Astrocyte (in vitro differentiated cells and primary cell): ENCODE data around the gene DIAPH3. TPM values are rescaled to one million over a fixed set of nuclear protein-coding genes. Genes with fewer than 3 reads are reported as not detected.

ENCODE experiments used
- DNase-seq: peaks from one replicate; pipeline ENCODE4 v3.0.0-alpha.2; 2010; ENCODE audit warnings: low read depth
- FAIRE-seq: peaks from 2 replicates; lab custom pipeline; 2011; peaks lifted over from hg19 to GRCh38; lab: Jason Lieb, UNC
- H2AFZ ChIP-seq: 2 replicates; pipeline ENCODE4 v1.6.0; 2012; ENCODE audit warnings: low read depth, low read length, inconsistent platforms
- H3K27ac ChIP-seq: 2 replicates; pipeline ENCODE4 v1.5.1; 2011; ENCODE audit warnings: low read depth, low read length, inconsistent platforms
- H3K27me3 ChIP-seq: 2 replicates; pipeline ENCODE4 v1.6.0; 2011; ENCODE audit warnings: low read length, inconsistent platforms; ENCODE audit not compliant: insufficient read depth
- H3K36me3 ChIP-seq: 2 replicates; pipeline ENCODE4 v1.5.1; 2011; ENCODE audit warnings: low read length, inconsistent platforms; ENCODE audit not compliant: insufficient read depth
- H3K4me1 ChIP-seq: 2 replicates; pipeline ENCODE4 v1.5.1; 2011; ENCODE audit warnings: low read length, inconsistent platforms; ENCODE audit not compliant: insufficient read depth
- H3K4me2 ChIP-seq: 2 replicates; pipeline ENCODE4 v1.6.0; 2012; ENCODE audit warnings: low read length, inconsistent platforms
- H3K4me3 ChIP-seq: 2 replicates; pipeline ENCODE4 v1.5.1; 2011; ENCODE audit warnings: low read depth, mild to moderate bottlenecking, low read length, inconsistent platforms; ENCODE audit not compliant: insufficient read depth
- H3K79me2 ChIP-seq: 2 replicates; pipeline ENCODE4 v1.6.0; 2012; ENCODE audit warnings: mild to moderate bottlenecking, low read length, inconsistent platforms; ENCODE audit not compliant: insufficient read depth
- H3K9ac ChIP-seq: 2 replicates; pipeline ENCODE4 v1.6.0; 2012; ENCODE audit warnings: mild to moderate bottlenecking, low read length, inconsistent platforms
- H3K9me3 ChIP-seq: 2 replicates; pipeline ENCODE4 v1.5.1; 2012; ENCODE audit warnings: low read depth, mild to moderate bottlenecking, low read length, inconsistent platforms; ENCODE audit not compliant: insufficient read depth
- H4K20me1 ChIP-seq: 2 replicates; pipeline ENCODE4 v1.6.0; 2012; ENCODE audit warnings: low read length, inconsistent platforms; ENCODE audit not compliant: insufficient read depth
- H3K27ac Mint-ChIP-seq: one replicate; pipeline ENCODE4 v1.8.0; 2021; ENCODE audit warnings: mild to moderate bottlenecking, mixed read lengths; ENCODE audit not compliant: unreplicated experiment
- H3K27me3 Mint-ChIP-seq: one replicate; pipeline ENCODE4 v1.8.0; 2021; ENCODE audit warnings: low read depth, mixed read lengths; ENCODE audit not compliant: unreplicated experiment
- H3K36me3 Mint-ChIP-seq: one replicate; pipeline ENCODE4 v1.8.0; 2021; ENCODE audit warnings: low read depth, mixed read lengths; ENCODE audit not compliant: unreplicated experiment
- H3K4me1 Mint-ChIP-seq: one replicate; pipeline ENCODE4 v1.8.0; 2021; ENCODE audit warnings: low read depth, mixed read lengths; ENCODE audit not compliant: unreplicated experiment
- H3K4me3 Mint-ChIP-seq: one replicate; pipeline ENCODE4 v1.8.0; 2021; ENCODE audit warnings: mild to moderate bottlenecking, moderate library complexity, mixed read lengths; ENCODE audit not compliant: unreplicated experiment
- H3K9me3 Mint-ChIP-seq: one replicate; pipeline ENCODE4 v1.8.0; 2021; ENCODE audit warnings: mild to moderate bottlenecking, mixed read lengths; ENCODE audit not compliant: unreplicated experiment
- EZH2 ChIP-seq: IDR thresholded peaks from 2 replicates; pipeline ENCODE4 v1.6.1; 2012; ENCODE audit warnings: mild to moderate bottlenecking, low read length, inconsistent platforms; ENCODE audit not compliant: insufficient read depth
- total RNA-seq: library from RNA; stranded (reverse); gene quantifications from 2 replicates; pipeline ENCODE4 v1.2.1, GENCODE V29; 2021
- TF ChIP-seq, protein P1 (sequence below): IDR thresholded peaks from 2 replicates; pipeline ENCODE4 v1.5.1; 2011; ENCODE audit warnings: low read depth, mild to moderate bottlenecking, inconsistent platforms, low read length, moderate library complexity; ENCODE audit not compliant: insufficient read depth

Gene DIAPH3
- total RNA-seq, 1 donor from 2014 or later: 19.0 TPM

DNA sequence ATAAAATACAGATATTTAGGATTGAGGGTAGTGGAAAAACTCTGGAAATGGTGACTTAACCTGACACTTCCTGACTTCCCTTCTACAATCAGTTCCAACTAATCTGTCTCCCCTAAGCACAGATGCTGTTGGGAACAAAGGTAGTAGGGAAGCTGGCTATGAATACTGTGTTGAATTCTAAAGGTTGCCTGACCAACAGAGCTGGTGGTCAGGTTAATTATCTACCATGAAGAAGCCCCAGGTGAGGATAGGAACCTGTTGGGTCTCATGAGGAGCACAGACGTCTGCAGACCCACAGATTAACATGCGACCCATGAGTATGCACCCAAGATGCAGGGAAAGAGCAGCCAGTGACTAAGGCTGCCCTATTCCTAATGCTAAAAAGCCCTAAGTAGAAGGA is 172.3 kb downstream of the DIAPH3 start:
- no peak overlapping the region for H3K4me3 ChIP-seq
- H3K4me1 ChIP-seq: no peaks in the 10 kb centered on the region
- no peak overlapping the region for H3K9ac ChIP-seq
- Mint-ChIP-seq H3K4me1 (no peaks in the 10 kb centered on the region), H3K27me3 (no peaks in the 10 kb centered on the region), H3K27ac (no peak overlapping the region), H3K4me3 (no peak overlapping the region), H3K9me3 (no peaks in the 10 kb centered on the region), H3K36me3 (no peaks in the 10 kb centered on the region)
- DNase-seq: no peak
- H3K36me3 ChIP-seq: peaks cover 2% of the 10 kb centered on the region
- no peaks in the 10 kb centered on the region for H3K9me3 ChIP-seq
- no peak for FAIRE-seq
- H2AFZ ChIP-seq: no peak overlapping the region
- H4K20me1 ChIP-seq: no peaks in the 10 kb centered on the region
- no peaks in the 10 kb centered on the region for H3K27me3 ChIP-seq
- TF ChIP-seq, protein P1, sequence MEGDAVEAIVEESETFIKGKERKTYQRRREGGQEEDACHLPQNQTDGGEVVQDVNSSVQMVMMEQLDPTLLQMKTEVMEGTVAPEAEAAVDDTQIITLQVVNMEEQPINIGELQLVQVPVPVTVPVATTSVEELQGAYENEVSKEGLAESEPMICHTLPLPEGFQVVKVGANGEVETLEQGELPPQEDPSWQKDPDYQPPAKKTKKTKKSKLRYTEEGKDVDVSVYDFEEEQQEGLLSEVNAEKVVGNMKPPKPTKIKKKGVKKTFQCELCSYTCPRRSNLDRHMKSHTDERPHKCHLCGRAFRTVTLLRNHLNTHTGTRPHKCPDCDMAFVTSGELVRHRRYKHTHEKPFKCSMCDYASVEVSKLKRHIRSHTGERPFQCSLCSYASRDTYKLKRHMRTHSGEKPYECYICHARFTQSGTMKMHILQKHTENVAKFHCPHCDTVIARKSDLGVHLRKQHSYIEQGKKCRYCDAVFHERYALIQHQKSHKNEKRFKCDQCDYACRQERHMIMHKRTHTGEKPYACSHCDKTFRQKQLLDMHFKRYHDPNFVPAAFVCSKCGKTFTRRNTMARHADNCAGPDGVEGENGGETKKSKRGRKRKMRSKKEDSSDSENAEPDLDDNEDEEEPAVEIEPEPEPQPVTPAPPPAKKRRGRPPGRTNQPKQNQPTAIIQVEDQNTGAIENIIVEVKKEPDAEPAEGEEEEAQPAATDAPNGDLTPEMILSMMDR: no peak
- TF ChIP-seq EZH2: no peak
- H3K27ac ChIP-seq: no peak overlapping the region
- no peak overlapping the region for H3K4me2 ChIP-seq
- H3K79me2 ChIP-seq: no peaks in the 10 kb centered on the region

DNA sequence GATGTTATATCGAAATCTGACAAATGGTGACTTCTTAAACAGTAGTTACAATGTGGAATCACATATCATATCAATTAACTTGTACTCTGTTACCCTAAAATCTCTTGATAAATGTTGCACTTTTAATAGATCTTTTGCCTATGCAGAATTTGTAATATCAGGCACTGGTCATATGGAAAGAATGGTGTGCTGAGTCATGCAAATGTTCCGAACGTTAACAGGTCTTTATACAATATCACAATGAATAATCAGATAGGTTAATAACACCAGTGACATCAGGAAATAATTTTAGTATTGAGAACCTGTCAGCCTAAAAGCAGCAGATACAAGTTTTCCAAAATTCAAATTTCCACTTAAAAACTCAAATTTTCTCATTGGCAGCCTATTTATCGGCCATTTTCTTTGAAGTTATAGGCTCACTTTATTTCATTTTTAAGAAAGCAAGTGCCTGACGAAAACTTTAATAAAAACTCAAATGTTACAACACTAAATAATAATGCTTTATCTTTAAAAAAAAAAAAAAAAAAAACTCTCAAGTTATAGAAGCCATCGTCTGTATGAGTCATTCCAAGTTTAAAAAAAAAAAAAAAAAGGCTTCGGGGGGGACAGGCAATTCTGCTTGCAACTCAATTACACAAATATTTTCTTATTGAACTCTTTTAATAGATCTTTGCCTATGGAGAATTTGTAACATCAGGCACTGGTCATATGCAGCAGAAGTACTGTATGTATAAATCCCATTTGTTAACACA is 180.9 kb downstream of the DIAPH3 start:
- TF ChIP-seq, protein P1: no peak
- no peak for TF ChIP-seq EZH2
- DNase-seq: peak; percentile 40
- Mint-ChIP-seq H3K9me3 (no peaks in the 10 kb centered on the region), H3K36me3 (no peaks in the 10 kb centered on the region), H3K27me3 (no peaks in the 10 kb centered on the region), H3K4me3 (no peak overlapping the region), H3K4me1 (peaks cover 5% of the 10 kb centered on the region), H3K27ac (no peak overlapping the region)
- H4K20me1 ChIP-seq: no peaks in the 10 kb centered on the region
- no peak overlapping the region for H3K27ac ChIP-seq
- peak overlapping the region; percentile 48 for H3K4me2 ChIP-seq
- H3K36me3 ChIP-seq: no peaks in the 10 kb centered on the region
- H3K27me3 ChIP-seq: no peaks in the 10 kb centered on the region
- no peak overlapping the region for H2AFZ ChIP-seq
- FAIRE-seq: peak; percentile 23
- H3K9me3 ChIP-seq: no peaks in the 10 kb centered on the region
- H3K4me1 ChIP-seq: peaks cover 4% of the 10 kb centered on the region
- peak overlapping the region; percentile 4 for H3K9ac ChIP-seq
- no peak overlapping the region for H3K4me3 ChIP-seq
- no peaks in the 10 kb centered on the region for H3K79me2 ChIP-seq

DNA sequence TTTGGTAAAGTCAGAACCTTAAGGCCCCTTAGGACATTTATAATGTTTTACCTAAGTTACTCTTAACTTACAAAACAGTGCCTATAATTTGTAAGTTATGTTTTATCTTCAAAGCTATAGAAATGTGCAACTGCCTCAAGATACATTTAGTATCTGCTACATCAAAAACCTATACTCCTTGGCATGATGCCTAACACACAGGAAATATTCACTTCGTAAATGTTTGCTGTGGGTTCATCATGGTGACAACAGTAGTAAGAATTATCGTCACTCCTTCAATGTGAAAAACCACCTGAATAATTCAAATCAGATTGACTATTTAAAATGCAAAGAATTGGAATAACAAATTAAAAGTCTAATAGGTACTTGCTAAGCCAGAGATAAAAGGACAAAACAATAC is 184.1 kb downstream of the DIAPH3 start:
- Histone ChIP-seq H3K9me3 (no peaks in the 10 kb centered on the region), H3K79me2 (no peaks in the 10 kb centered on the region), H3K4me3 (no peak overlapping the region), H3K36me3 (no peaks in the 10 kb centered on the region), H3K27ac (no peak overlapping the region), H3K4me1 (peaks cover 4% of the 10 kb centered on the region), H3K27me3 (no peaks in the 10 kb centered on the region), H3K9ac (no peak overlapping the region), H4K20me1 (no peaks in the 10 kb centered on the region), H3K4me2 (no peak overlapping the region), H2AFZ (no peak overlapping the region)
- no peaks in the 10 kb centered on the region for H3K36me3 Mint-ChIP-seq
- peak; percentile 13 for FAIRE-seq
- no peak overlapping the region for H3K4me3 Mint-ChIP-seq
- DNase-seq: no peak
- TF ChIP-seq, protein P1: no peak
- TF ChIP-seq EZH2: no peak
- H3K9me3 Mint-ChIP-seq: no peaks in the 10 kb centered on the region
- H3K27me3 Mint-ChIP-seq: no peaks in the 10 kb centered on the region
- peaks cover 5% of the 10 kb centered on the region for H3K4me1 Mint-ChIP-seq
- no peak overlapping the region for H3K27ac Mint-ChIP-seq
